Uterus (tissue), 2 donors: ENCODE results near the gene FGFR1OP2.

Experiments used
- POLR2A ChIP-seq, 2 donors: fragments of 450-650 bp; IDR thresholded peaks; one replicate each; pipeline ENCODE4 v1.6.1; 2016; ENCODE audit warnings: antibody characterized with exemption in 2 of 2, mild to moderate bottlenecking in 1 of 2, moderate library complexity in 1 of 2
- TF ChIP-seq, protein P1 (sequence below), 4 experiments: fragments of 200-600 bp in 2 of 4; fragments of 450-650 bp in 2 of 4; sonication (generic) in 2 of 4; IDR thresholded peaks; one replicate each; pipeline ENCODE4 v1.5.1; 2016 to 2019; ENCODE audit warnings: antibody characterized with exemption in 4 of 4, mild to moderate bottlenecking in 2 of 4, moderate library complexity in 1 of 4

DNA sequence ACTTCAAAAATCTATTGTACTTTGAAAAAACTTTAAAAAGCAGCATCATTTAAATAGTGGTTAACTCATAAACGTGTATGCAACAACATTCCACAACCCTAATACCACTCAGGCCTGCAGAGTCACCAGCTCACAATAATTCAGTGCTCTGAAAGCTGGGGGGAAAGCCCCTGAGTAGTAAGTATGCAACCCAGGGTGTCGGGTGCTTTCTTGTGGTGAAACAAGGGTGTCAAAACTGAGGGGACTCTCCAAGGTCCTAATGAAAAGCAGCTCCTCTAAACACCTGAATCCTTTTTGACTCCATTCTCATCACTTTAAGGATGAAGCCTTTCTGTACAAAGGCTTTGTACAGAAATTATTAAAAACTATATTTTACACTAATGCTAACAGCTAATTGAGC lies 33.7 kb downstream of the FGFR1OP2 start:
- TF ChIP-seq, protein P1, sequence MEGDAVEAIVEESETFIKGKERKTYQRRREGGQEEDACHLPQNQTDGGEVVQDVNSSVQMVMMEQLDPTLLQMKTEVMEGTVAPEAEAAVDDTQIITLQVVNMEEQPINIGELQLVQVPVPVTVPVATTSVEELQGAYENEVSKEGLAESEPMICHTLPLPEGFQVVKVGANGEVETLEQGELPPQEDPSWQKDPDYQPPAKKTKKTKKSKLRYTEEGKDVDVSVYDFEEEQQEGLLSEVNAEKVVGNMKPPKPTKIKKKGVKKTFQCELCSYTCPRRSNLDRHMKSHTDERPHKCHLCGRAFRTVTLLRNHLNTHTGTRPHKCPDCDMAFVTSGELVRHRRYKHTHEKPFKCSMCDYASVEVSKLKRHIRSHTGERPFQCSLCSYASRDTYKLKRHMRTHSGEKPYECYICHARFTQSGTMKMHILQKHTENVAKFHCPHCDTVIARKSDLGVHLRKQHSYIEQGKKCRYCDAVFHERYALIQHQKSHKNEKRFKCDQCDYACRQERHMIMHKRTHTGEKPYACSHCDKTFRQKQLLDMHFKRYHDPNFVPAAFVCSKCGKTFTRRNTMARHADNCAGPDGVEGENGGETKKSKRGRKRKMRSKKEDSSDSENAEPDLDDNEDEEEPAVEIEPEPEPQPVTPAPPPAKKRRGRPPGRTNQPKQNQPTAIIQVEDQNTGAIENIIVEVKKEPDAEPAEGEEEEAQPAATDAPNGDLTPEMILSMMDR (IDR thresholded peaks at IDR 0.05) = no peak
- TF ChIP-seq POLR2A (IDR thresholded peaks at IDR 0.05) = no peak
